Panc1 (cell line): ENCODE measurements around the gene KCNG1. TPM values are rescaled to one million over a fixed set of nuclear protein-coding genes. Genes with fewer than 3 reads are reported as not detected.

Experiments used
- ATAC-seq: fragments of 200-7000 bp; cut with Tn5 transposase; 2 replicates; pipeline ENCODE4 v1.9.1; 2020; ENCODE audit warnings: mild to moderate bottlenecking, moderate library complexity
- BruUV-seq: library from RNA; stranded (reverse); fragments of 400-500 nt; replicated peaks from 2 replicates; lab custom pipeline; 2021; lab: Mats Ljungman, UMichigan
- CTCF ChIA-PET: fragments of 300-600 bp; sonication (Branson Sonifier 250); formaldehyde crosslinking; loops from one replicate; lab custom pipeline; 2022; ENCODE audit warnings: antibody characterized with exemption; lab: Charles Lee
- POLR2A ChIA-PET: fragments of 300-600 bp; sonication (Branson Sonifier 250); formaldehyde crosslinking; loops from one replicate; lab custom pipeline; 2022; ENCODE audit warnings: antibody characterized with exemption; lab: Charles Lee
- DNase-seq: peaks from one replicate; pipeline ENCODE4 v3.0.0-alpha.2; 2010; ENCODE audit warnings: low read depth, low spot score
- H3K27ac ChIP-seq: 2 replicates; pipeline ENCODE4 v1.5.1; 2011; ENCODE audit warnings: mild to moderate bottlenecking, low read length, inconsistent platforms
- H3K27me3 ChIP-seq: fragments of 200-500 bp; sonication (Bioruptor generic); 2 replicates; pipeline ENCODE4 v1.6.0; 2014; ENCODE audit warnings: low read length, inconsistent platforms; ENCODE audit not compliant: control insufficient read depth, insufficient read depth
- H3K36me3 ChIP-seq: fragments of 200-500 bp; sonication (Bioruptor generic); 2 replicates; pipeline ENCODE4 v1.5.1; 2014; ENCODE audit warnings: inconsistent platforms, mild to moderate bottlenecking, low read length, moderate library complexity; ENCODE audit not compliant: control insufficient read depth, insufficient read depth
- H3K4me1 ChIP-seq: 2 replicates; pipeline ENCODE4 v1.5.1; 2011; ENCODE audit warnings: inconsistent platforms, mild to moderate bottlenecking, low read length, moderate library complexity; ENCODE audit not compliant: control insufficient read depth, insufficient read depth
- H3K4me3 ChIP-seq, 2 experiments: 2 replicates each; pipeline ENCODE4 v1.5.1; 2011 to 2012; ENCODE audit warnings: low read depth in 2 of 2, low read length in 2 of 2, mild to moderate bottlenecking in 2 of 2, inconsistent platforms in 1 of 2, moderate library complexity in 1 of 2
- H3K9me3 ChIP-seq: fragments of 200-500 bp; sonication (Bioruptor generic); 2 replicates; pipeline ENCODE4 v1.5.1; 2014; ENCODE audit warnings: low read depth, mild to moderate bottlenecking, inconsistent platforms, low read length, moderate library complexity; ENCODE audit not compliant: control insufficient read depth, insufficient read depth
- POLR2AphosphoS5 ChIP-seq: IDR thresholded peaks from 2 replicates; pipeline ENCODE4 v1.6.1; 2012; ENCODE audit warnings: mild to moderate bottlenecking, low read depth, low read length, moderate library complexity
- REST ChIP-seq, 2 experiments: IDR thresholded peaks; 2 replicates each; pipeline ENCODE4 v1.6.1; 2011 to 2012; ENCODE audit warnings: low read depth in 2 of 2, control low read depth in 1 of 2, low read length in 1 of 2, mild to moderate bottlenecking in 1 of 2, moderate library complexity in 1 of 2; ENCODE audit not compliant: insufficient read depth in 1 of 2
- SIN3A ChIP-seq: IDR thresholded peaks from 2 replicates; pipeline ENCODE4 v1.6.1; 2012; ENCODE audit warnings: low read depth, mild to moderate bottlenecking, low read length, moderate library complexity, borderline replicate concordance; ENCODE audit not compliant: insufficient read depth
- TCF7L2 ChIP-seq: IDR thresholded peaks from 2 replicates; pipeline ENCODE4 v1.6.1; 2011; ENCODE audit warnings: mild to moderate bottlenecking, low read depth, low read length, inconsistent platforms
- in situ Hi-C: cut with HindIII; loops from 2 replicates; pipeline ENCODE4 v1.10.0; 2016; ENCODE audit warnings: low sequenced_read_pairs, low pct_unique_long_range_greater_than_20kb
- intact Hi-C: fragments of 100-400 bp; cut with micrococcal nuclease; formaldehyde crosslinking; loops from one replicate; pipeline ENCODE4 v1.10.0; 2022; ENCODE audit not compliant: unreplicated experiment
- total RNA-seq: library from RNA; stranded (reverse); gene quantifications from one replicate; pipeline ENCODE4 v1.2.1, GENCODE V29; 2021; ENCODE audit not compliant: unreplicated experiment
- TF ChIP-seq, protein P1 (sequence below): fragments of 450-650 bp; IDR thresholded peaks from 2 replicates; pipeline ENCODE4 v1.5.1; 2017; ENCODE audit warnings: mild to moderate bottlenecking

Gene KCNG1
- total RNA-seq, 1 experiment from 2014 or later: 7.4 TPM

DNA sequence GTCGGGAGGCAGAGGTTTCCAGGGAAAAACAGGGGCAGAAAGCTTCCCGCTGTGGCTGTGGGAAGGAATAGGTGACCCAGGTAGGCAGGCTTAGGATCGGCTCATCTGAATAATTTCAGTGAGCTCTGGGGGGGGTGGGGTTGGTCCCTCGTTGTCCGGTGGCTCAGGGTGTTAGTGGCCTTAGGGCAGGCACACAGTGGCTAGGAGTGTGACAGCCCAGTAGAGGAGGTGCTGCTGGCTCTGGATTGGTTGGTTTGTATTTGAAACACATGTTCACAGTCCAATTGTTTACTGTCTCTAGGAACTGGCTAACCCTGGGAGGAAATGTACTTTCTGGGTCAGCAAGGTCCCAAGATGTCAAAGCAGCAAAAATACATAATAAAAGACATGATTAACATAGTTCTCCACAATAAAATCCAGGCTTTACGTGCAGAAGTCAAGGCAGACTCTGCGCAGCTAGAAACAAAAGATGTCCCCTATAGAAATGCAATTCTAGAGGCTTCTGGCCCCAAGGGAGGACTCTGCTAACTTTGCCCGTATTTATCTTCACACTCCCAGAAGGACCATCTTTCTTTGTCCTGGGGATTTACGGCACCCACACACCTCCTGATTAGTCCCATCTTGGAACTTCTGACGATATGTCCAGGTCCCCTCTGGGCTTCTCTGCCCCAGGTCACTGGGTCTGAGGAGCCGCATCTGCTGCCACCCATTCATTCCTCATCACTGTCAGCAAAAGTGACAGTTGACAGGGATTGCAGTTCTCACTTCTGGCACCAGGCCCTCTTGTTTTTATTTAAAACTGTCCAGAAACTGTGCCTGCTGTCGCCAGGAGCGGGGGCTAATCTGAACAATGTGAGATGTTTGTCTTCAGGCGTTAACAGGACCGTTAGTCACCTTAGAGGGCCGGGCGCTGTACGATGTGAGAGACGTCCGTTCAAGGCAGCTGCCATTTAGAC, 45.6 kb downstream of the KCNG1 start:
- in situ Hi-C loops (no loop called here), intact Hi-C loops (no loop called here)
- POLR2A ChIA-PET: no interaction called here
- Histone ChIP-seq H3K27ac (no peak overlapping the region), H3K4me1 (0 out of 2 replicates have a peak, but pooled peaks cover 3% of the 10 kb centered on the region), H3K36me3 (no peaks in the 10 kb centered on the region), H3K4me3 (no peak overlapping the region), H3K9me3 (no peaks in the 10 kb centered on the region), H3K27me3 (no peaks in the 10 kb centered on the region)
- no peak for DNase-seq
- ATAC-seq: no peak
- no peak for TF ChIP-seq POLR2AphosphoS5
- no peak for TF ChIP-seq SIN3A
- no peak for TF ChIP-seq REST (IDR thresholded peaks at IDR 0.05; ENCODE audit: insufficient read depth in 1 of 2, low read depth in 2 of 2, low read length in 1 of 2)
- no peak for TF ChIP-seq TCF7L2
- TF ChIP-seq, protein P1, sequence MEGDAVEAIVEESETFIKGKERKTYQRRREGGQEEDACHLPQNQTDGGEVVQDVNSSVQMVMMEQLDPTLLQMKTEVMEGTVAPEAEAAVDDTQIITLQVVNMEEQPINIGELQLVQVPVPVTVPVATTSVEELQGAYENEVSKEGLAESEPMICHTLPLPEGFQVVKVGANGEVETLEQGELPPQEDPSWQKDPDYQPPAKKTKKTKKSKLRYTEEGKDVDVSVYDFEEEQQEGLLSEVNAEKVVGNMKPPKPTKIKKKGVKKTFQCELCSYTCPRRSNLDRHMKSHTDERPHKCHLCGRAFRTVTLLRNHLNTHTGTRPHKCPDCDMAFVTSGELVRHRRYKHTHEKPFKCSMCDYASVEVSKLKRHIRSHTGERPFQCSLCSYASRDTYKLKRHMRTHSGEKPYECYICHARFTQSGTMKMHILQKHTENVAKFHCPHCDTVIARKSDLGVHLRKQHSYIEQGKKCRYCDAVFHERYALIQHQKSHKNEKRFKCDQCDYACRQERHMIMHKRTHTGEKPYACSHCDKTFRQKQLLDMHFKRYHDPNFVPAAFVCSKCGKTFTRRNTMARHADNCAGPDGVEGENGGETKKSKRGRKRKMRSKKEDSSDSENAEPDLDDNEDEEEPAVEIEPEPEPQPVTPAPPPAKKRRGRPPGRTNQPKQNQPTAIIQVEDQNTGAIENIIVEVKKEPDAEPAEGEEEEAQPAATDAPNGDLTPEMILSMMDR: no peak
- no TSS peak for BruUV-seq
- CTCF ChIA-PET: interaction anchor here (0.6 to 0.8 kb wide), 4 partner anchors 10 to 618 kb away, joined by 3 to 5 read pairs (median 3); no protein-coding TSS in a partner anchor

- H3K27me3 ChIP-seq: no peaks in the 10 kb centered on the region
- POLR2A ChIA-PET: no interaction called here
- TF ChIP-seq REST (IDR thresholded peaks at IDR 0.05; ENCODE audit: insufficient read depth in 1 of 2, low read depth in 2 of 2, low read length in 1 of 2): no peak
- TF ChIP-seq SIN3A: no peak
- TF ChIP-seq, protein P1: no peak
- TF ChIP-seq TCF7L2: no peak
- TF ChIP-seq POLR2AphosphoS5: no peak
These were observed 47.1 kb downstream of the KCNG1 start for GRCh38 chr20:50975701-50976330.

More at GRCh38 chr20:50975701-50976330, 47.1 kb downstream of the KCNG1 start:
- Histone ChIP-seq H3K36me3 (no peaks in the 10 kb centered on the region), H3K4me3 (no peak overlapping the region), H3K9me3 (no peaks in the 10 kb centered on the region), H3K4me1 (0 out of 2 replicates have a peak, but pooled peaks cover 3% of the 10 kb centered on the region), H3K27ac (no peak overlapping the region)
- in situ Hi-C loops: no loop called here
- no peak for DNase-seq
- intact Hi-C loops: no loop called here
- BruUV-seq: no TSS peak
- no peak for ATAC-seq
- CTCF ChIA-PET: no interaction called here
